Hepatocyte (in vitro differentiated cells): ENCODE measurements around the gene TBC1D7.

ENCODE experiments used
- CTCF ChIP-seq: fragments of 200-600 bp; sonication (generic); IDR thresholded peaks from 2 replicates; pipeline ENCODE4 v1.5.1; 2016; ENCODE audit warnings: antibody characterized with exemption, mild to moderate bottlenecking; ENCODE audit not compliant: poor library complexity
- EZH2 ChIP-seq: fragments of 200-600 bp; sonication (generic); IDR thresholded peaks from 2 replicates; pipeline ENCODE4 v1.6.1; 2016; ENCODE audit warnings: antibody characterized with exemption, mild to moderate bottlenecking, borderline replicate concordance
- EZH2phosphoT487 ChIP-seq: fragments of 200-600 bp; sonication (generic); IDR thresholded peaks from one replicate; pipeline ENCODE4 v1.6.1; 2018; ENCODE audit warnings: antibody characterized with exemption, mild to moderate bottlenecking, low read depth, moderate library complexity; ENCODE audit not compliant: unreplicated experiment, severe bottlenecking

GRCh38 chr6:13348334-13349113, 20.2 kb upstream of the TBC1D7 start:
- no peak for TF ChIP-seq CTCF
- no peak for TF ChIP-seq EZH2phosphoT487
- no peak for TF ChIP-seq EZH2
